DMS114 treated with DMSO at 0.1 percent for 48 hours (cell line): ENCODE results near the gene FMOD.
"Not testable (repeated sequence)": the region's sequence is repeated elsewhere in the genome, so short reads cannot be mapped to it uniquely, and the experiment has no call there.

Experiments
- DNase-seq: peaks from one replicate; lab custom pipeline; 2025; ENCODE audit not compliant: unreplicated experiment; lab: John Stamatoyannopoulos, UW

FMOD gene

GRCh38 chr1:203306965-203307541, 43.9 kb downstream of the FMOD start:
- DNase-seq = no peak

- no peak for DNase-seq
Observed at GRCh38 chr1:203306089-203306964, 44.6 kb downstream of the FMOD start.

- no peak for DNase-seq
Observed at GRCh38 chr1:203305809-203306088, 45.2 kb downstream of the FMOD start.

- DNase-seq = peak; percentile 35
Observed at GRCh38 chr1:203304919-203305808, 45.8 kb downstream of the FMOD start, which contains the start of gene BTG2. Gene BTG2, plus strand, starts transcription at chr1:203305519. Its CDS starts 88 bp downstream, at chr1:203305607.

GRCh38 chr1:203304391-203304918, 46.5 kb downstream of the FMOD start:
- DNase-seq = no peak

GRCh38 chr1:203302894-203303293, 48.0 kb downstream of the FMOD start:
- no peak for DNase-seq

GRCh38 chr1:203302456-203302855, 48.5 kb downstream of the FMOD start:
- DNase-seq = no peak

GRCh38 chr1:203301331-203301668, 49.6 kb downstream of the FMOD start:
- no peak for DNase-seq

- DNase-seq = no peak
Observed at GRCh38 chr1:203300441-203301330, 50.2 kb downstream of the FMOD start.

GRCh38 chr1:203299719-203300429, 51.0 kb downstream of the FMOD start:
- not testable (repeated sequence) for DNase-seq

GRCh38 chr1:203299169-203299568, 51.8 kb downstream of the FMOD start:
- DNase-seq = no peak

- no peak for DNase-seq
Observed at GRCh38 chr1:203296460-203297073, 54.4 kb downstream of the FMOD start.

GRCh38 chr1:203295796-203296195, 55.1 kb downstream of the FMOD start:
- DNase-seq = no peak

- no peak for DNase-seq
Observed at GRCh38 chr1:203291201-203292096, 59.5 kb downstream of the FMOD start.
